Skin of body (tissue), 2 donors: ENCODE results near the gene BCL11B. TPM values are rescaled to one million over a fixed set of nuclear protein-coding genes. Genes with fewer than 3 reads are reported as not detected.
A peak's percentile ranks its signal among the peaks of the same experiment; 100 is the strongest.

Source experiments
- DNase-seq: peaks from one replicate; lab custom pipeline; 2025; lab: John Stamatoyannopoulos, UW
- total RNA-seq: library from RNA; depleted of rRNA; stranded (reverse); fragments of >200 nt; gene quantifications from one replicate; pipeline ENCODE4 v1.2.3, GENCODE V29; 2014

Gene BCL11B
- total RNA-seq, 1 donor from 2014 or later: 17.6 TPM

GRCh38 chr14:99287269-99287942 is 15.4 kb upstream of the BCL11B start:
- no peak for DNase-seq

DNA sequence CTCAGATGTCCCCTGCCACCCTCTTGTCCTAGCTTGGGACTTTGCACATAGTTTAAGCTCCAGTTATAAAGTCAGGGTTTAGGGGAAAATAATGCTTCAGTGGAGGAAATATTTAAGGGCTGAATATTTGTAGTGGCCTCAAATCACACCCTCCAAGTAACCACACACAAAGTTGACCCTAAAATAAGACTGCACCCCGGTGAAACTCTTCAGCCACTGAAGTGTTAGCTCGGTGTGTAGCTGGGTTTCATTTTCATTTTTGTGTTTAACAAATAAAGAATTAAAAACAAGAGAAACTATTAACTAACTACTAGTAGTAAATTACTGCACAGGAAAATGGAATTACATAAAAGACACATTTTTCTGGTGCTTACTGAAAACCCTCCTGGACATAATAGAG is 14.8 kb upstream of the BCL11B start:
- no peak for DNase-seq

- DNase-seq: no peak
Measured at GRCh38 chr14:99284254-99285004, 12.4 kb upstream of the BCL11B start.

- no peak for DNase-seq
Measured at GRCh38 chr14:99282261-99283050, 10.5 kb upstream of the BCL11B start.

GRCh38 chr14:99281396-99281795 is 9.4 kb upstream of the BCL11B start:
- no peak for DNase-seq

- no peak for DNase-seq
Measured at GRCh38 chr14:99280852-99281251, 8.9 kb upstream of the BCL11B start.

- DNase-seq: no peak
Measured at GRCh38 chr14:99280066-99280731, 8.2 kb upstream of the BCL11B start.

- no peak for DNase-seq
Measured at GRCh38 chr14:99278836-99279235, 6.8 kb upstream of the BCL11B start.

DNA sequence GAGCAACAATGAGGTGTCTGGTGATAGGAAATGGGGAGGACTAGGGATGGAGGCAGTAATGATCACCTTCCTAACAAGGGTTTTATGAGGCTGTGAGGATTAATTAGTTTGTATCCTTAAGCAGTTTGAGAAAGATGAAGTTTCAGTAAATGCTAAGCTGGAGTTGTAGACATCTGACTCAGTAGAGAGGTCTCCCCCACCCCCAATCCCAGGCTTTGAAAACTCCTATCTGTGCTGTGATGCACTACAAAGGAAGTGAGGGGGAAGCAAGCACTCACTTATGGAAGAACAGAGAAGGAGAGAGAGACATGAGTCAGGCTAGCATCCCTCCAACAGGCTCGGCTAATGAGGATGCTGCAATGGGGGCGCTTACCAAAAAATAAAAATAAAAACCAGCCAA is 5.5 kb upstream of the BCL11B start:
- no peak for DNase-seq

DNA sequence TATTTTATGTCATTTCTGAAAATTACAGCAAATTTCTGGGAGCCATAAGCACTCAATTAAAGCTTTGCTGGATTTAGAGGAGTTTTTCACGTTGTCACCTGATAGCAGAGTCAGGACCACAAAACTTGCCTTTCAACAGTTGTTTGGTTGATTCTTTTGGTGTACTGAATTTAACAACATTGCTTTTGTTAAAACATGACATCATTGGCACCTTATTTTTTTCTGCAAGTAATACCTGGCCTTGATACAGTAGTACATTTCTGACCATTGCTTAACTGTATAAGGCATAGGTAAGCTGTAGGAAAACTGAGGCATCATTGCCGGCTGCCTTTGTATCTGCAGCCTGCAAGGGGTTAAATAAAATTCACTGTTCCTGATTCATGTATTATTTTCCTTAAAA is 4.5 kb upstream of the BCL11B start:
- DNase-seq: no peak

DNA sequence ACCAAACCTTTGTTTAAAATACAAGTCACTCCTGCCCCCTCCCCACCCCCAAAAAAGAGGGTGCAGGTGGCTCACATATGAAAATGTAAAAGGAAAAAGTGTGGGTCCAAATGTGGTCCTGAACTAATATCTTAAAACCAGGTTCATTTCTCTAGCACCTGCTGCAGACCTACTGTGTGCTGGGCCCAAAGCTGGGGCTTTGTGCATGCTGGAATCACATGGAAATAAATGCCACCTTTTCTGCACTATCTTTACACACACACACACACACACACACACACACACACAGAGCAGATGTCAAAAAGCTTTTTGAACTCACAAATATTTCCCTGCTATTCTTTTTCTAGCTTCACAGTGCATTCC is 3.2 kb upstream of the BCL11B start:
- no peak for DNase-seq

GRCh38 chr14:99274346-99275221 is 2.6 kb upstream of the BCL11B start:
- peak; percentile 89 for DNase-seq

GRCh38 chr14:99273766-99274345 is 1.9 kb upstream of the BCL11B start:
- no peak for DNase-seq

GRCh38 chr14:99272899-99273765 is 1.1 kb upstream of the BCL11B start:
- DNase-seq: peak; percentile 74

GRCh38 chr14:99272632-99272898 is 568 bp upstream of the BCL11B start:
- DNase-seq: no peak

DNA sequence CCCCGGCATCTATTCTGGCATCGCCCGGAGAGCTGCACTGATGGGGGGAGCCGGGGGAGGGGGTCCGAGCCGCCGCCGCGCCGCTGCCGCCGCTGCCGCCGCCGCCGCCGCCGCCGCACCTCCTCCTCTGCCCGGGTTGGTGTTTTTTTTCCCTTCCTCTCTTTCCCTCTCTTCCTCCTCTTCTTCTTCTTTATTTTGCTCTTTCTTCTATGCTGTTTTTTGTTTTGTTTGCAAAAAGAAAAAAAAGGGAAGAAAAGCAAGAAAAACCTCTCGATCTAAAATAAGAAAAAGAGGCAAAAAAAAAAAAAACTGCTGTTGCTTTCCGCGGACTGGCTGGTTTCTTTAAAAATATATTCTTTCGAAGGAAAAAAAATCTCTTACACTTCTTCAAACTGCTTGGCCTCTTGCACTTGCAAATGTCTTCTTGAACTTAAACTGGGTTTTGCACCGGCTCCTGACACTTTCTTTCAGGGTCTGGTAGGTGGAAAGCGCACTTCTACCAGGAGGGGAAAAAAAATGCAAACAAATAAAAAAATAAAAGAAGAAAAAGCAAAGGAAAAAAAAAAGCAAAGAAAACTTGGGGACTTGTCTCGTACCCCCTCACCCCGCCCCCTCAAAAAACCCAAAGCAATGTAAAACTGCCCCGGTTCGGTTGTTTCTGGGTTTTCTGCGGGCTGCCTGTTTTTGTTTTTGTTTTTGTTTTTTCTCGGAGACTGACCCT is 616 bp downstream of the BCL11B start:
- no peak for DNase-seq

DNA sequence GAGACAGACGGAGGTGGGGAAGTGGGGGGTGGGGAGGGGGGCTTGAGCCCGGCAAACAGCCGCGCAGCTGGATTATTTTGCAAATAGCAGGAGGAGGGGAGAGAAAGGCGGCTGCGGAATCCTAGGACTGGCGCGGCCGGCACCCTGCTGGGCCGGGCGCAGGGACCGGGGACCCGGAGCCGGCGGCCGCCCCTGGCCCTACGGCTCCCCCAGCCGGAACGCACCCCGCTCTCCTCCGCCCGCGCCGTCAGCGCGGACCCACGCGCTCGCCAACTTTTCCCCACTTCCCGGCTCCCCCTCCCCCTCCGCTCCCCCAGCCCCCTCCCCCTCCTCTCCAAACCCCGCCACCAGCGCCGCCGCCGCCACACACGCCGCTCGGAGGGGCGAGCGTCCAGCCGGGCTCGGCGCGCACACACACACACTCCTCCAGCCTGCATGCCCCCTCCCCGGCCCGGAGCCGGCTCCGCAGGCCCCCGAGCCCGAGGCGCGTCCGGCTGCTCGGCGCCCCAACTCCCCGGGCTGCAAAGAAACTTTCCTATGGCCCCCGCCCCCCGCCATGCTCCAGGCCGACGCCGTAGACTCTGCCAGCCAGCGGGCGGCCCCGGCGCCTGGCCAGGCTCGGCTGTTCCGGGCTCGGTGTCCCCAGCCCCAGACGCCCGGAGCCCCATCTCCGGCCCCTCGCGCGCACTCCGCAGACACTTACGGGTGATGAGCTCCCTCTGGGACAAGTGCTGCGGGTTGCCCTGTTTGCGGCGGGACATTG is 1.4 kb downstream of the BCL11B start:
- no peak for DNase-seq
